Thyroid gland (tissue), 4 donors: Measurements from ENCODE around the gene CELSR3.

ENCODE experiments used
- POLR2A ChIP-seq, 2 donors: fragments of 450-650 bp; IDR thresholded peaks; one replicate each; pipeline ENCODE4 v1.6.1; 2017; ENCODE audit warnings: antibody characterized with exemption in 2 of 2, mild to moderate bottlenecking in 2 of 2, moderate library complexity in 1 of 2
- TF ChIP-seq, protein P1 (sequence below), 6 experiments: fragments of 200-600 bp in 3 of 6; fragments of 450-650 bp in 3 of 6; sonication (generic) in 3 of 6; IDR thresholded peaks; one replicate each; pipeline ENCODE4 v1.5.1; 2016 to 2019; ENCODE audit warnings: antibody characterized with exemption in 6 of 6, mild to moderate bottlenecking in 2 of 6, inconsistent platforms in 1 of 6, moderate library complexity in 1 of 6

DNA sequence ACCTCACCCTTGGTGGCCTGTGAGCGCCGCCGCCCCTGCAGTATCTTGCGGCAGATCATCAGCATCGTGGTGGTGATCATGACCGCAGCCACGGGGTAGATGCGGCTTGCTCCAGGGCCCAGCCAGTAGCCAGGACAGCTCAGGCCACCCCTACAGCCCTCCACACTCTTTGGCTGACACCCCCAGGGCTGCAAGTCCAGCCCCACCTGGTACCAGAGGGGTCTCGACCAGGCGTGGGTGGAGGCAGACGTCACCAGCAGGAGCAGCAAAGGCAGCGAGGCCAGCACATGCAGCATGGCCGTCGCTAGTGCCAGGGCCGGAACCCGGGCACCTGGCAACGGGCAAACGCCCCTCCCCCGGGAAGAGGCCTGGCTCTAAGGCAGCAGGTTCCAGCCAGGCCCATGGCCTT lies 41.2 kb downstream of the CELSR3 start, which contains the start of gene TMEM89:
- TF ChIP-seq, protein P1, sequence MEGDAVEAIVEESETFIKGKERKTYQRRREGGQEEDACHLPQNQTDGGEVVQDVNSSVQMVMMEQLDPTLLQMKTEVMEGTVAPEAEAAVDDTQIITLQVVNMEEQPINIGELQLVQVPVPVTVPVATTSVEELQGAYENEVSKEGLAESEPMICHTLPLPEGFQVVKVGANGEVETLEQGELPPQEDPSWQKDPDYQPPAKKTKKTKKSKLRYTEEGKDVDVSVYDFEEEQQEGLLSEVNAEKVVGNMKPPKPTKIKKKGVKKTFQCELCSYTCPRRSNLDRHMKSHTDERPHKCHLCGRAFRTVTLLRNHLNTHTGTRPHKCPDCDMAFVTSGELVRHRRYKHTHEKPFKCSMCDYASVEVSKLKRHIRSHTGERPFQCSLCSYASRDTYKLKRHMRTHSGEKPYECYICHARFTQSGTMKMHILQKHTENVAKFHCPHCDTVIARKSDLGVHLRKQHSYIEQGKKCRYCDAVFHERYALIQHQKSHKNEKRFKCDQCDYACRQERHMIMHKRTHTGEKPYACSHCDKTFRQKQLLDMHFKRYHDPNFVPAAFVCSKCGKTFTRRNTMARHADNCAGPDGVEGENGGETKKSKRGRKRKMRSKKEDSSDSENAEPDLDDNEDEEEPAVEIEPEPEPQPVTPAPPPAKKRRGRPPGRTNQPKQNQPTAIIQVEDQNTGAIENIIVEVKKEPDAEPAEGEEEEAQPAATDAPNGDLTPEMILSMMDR (IDR thresholded peaks at IDR 0.05) = no peak
- no peak for TF ChIP-seq POLR2A (IDR thresholded peaks at IDR 0.05)
